AG09319 (cell line): Measurements from ENCODE around the gene CDK10.

ENCODE experiments used
- DNase-seq: peaks from one replicate; pipeline ENCODE4 v3.0.0-alpha.2; 2010; ENCODE audit warnings: low read depth; ENCODE audit errors: extremely low read depth
- TF ChIP-seq, protein P1 (sequence below): IDR thresholded peaks from 2 replicates; pipeline ENCODE4 v1.5.1; 2011; ENCODE audit warnings: low read depth, mild to moderate bottlenecking, inconsistent platforms, low read length, moderate library complexity

CDK10 gene

DNA sequence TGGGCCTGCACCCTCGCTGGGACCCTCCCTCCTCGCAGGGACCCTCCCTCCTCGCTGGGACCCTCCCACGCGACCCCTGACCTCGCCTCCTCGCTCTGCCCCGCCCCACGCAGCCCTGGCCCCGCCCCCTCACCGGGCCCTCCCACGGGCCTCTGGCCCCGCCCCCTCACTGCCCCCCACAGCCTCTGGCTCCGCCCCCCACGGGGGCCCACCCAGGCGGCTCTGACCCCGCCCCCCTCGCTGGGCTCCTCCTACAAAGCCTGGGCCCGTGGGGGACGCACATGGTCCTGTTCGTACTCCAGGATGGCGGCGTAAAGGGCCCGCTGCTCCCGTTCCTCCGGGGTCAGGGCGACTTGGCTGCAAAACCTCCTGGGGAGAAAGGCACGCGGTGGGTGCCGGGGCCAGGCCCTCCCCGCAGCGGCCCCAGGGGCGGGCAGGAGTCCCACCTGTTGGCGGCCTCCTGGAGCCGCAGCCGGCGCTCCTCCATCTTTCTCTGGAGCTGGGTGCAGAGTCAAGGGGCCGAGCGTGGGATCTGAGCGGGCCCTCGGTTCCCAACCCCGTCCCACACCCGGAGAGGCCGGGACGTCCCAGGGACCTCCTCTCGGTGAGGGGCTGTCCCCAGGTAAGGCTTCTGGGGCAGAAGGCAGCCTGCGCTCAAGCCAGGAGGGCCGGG, 25.2 kb downstream of the CDK10 start:
- no peak for DNase-seq

DNA sequence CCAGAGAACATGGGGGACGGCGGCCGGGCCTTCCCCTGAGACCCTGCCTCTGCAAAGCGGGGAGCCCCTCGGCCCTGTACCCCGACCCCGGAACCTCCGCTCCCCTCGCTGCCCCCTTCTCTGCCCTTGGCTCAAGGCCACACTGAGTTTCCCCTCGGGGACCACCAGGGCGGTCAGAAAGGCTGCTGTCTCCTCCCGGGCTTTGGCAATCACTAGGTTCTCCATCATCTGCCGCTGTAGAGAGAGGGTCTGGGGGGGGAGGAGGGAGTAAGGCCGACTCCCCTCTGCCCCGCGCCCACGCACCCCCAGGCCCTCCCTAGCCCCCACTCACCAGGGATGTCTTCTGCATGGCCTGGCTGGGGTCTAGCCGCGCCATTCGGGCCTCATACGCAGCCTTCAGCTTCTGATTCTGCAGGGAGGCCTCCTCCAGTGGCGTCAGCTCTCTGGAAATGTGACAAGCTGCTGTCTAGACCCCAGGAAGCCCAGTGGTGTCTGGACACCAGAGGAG, 25.8 kb downstream of the CDK10 start:
- no peak for DNase-seq
- TF ChIP-seq, protein P1, sequence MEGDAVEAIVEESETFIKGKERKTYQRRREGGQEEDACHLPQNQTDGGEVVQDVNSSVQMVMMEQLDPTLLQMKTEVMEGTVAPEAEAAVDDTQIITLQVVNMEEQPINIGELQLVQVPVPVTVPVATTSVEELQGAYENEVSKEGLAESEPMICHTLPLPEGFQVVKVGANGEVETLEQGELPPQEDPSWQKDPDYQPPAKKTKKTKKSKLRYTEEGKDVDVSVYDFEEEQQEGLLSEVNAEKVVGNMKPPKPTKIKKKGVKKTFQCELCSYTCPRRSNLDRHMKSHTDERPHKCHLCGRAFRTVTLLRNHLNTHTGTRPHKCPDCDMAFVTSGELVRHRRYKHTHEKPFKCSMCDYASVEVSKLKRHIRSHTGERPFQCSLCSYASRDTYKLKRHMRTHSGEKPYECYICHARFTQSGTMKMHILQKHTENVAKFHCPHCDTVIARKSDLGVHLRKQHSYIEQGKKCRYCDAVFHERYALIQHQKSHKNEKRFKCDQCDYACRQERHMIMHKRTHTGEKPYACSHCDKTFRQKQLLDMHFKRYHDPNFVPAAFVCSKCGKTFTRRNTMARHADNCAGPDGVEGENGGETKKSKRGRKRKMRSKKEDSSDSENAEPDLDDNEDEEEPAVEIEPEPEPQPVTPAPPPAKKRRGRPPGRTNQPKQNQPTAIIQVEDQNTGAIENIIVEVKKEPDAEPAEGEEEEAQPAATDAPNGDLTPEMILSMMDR, result no peak

More for the DNA sequence above, 25.2 kb downstream of the CDK10 start:
- TF ChIP-seq, protein P1, result no peak

DNA sequence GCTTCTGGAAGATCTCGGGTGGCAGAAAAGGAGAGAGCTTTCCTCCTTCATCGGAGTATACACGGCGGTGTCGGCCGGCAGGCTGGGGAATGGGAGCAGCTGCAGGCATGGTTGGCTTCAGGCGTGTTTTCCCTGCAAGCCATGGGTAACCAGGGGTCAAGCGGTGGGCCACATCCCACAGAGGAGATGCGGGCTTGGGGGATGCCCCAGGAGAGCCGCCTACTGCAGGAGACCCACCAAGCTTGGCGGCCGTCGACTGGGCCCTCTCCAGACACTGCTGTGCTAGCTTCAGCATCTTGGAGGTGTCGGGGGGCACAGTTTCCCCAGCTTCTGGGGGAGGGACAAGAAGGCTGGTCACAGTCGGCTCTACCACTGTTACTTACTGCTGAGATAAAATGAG, 30.0 kb downstream of the CDK10 start:
- TF ChIP-seq, protein P1, result no peak
- DNase-seq, result no peak

DNA sequence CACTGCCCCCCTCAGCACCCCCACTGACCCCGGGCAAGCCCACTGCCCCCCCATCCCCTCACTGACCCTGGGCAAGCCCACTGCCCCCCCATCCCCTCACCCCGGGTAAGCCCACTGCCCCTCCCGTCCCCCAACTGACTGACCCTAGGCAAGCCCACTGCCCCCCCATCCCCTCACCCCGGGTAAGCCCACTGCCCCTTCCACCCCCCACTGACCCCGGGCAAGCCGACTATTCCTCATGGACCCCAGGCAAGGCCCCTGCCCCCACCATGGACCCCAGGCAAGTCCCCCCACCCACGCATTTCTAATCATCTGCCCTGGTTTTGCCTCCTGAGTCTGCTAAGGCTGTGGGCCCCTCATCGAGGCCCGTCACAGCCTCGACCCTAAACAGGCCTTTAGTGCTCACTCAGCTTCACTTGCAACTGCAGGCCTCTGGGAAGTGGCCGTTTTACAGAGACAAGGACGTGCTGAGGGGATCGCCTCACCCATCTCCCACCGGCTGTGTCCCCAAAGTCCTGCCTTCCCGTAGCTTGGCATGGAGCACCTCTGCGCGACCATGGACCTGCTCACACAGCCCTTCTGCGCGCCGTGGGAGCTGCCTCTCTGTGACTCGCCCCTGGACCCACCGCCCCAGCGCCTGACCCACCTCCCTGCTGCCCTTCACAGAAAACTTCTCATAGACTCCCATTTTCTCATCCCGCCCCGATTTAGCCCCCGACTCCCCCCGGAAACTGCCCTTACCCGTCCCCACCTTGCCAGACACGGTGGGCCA, 30.6 kb downstream of the CDK10 start:
- DNase-seq, result no peak
- TF ChIP-seq, protein P1, result no peak

DNA sequence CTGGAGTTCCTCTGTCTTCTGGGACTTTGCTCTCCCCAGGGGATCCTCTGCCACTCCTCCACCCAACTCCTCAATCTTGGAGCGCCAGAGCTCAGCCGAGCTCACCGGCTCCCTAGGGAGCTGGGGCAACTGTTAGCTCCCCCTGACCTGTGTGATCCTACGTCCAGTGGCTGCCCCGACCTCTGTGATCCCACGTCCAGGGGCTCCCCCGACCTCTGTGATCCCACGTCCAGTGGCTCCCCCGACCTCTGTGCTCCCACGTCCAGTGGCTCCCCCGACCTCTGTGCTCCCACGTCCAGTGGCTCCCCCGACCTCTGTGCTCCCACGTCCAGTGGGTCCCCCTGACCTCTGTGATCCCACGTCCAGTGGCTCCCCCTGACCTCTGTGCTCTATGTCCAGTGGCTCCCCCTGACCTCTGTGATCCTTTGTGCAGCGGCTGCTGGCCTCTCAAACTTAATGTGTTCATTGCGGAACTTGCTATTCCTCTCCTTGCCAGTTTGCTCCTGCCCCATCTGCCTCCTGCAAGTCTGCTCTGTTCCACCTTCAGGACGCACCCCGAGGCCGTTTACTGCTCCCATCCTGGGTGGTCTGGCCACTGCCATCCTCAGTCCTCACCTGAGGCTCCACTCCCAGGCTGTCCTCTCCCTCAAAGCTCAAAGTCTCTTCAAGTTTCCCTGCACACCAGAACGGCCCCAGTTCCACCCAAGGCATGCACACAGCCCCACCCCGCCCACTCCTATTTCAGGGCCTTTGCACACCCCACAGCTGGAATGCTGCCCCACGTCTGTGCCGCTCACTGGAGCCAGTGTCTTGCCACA, 31.4 kb downstream of the CDK10 start:
- TF ChIP-seq, protein P1, result no peak

DNA sequence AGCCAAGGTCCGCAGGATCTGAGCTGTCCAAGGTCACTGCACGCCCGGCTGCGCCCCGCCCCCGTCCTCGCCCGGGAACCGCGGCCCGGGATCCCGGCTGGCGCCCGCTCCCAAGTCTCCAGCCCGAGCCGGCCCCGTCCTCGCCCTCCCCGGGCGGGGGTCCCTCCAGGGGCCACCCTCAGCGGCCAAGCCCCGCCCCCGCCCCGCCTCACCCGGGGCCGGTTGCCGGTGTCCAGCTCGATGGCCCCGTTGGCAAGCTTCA, 34.0 kb downstream of the CDK10 start:
- no peak for DNase-seq
- TF ChIP-seq, protein P1, result no peak

More for the DNA sequence above, 31.4 kb downstream of the CDK10 start:
- DNase-seq, result no peak
